NOMO-1 treated with DMSO at 0.1 percent for 48 hours (cell line): ENCODE data around the gene RAB3B.
A peak's percentile ranks its signal among the peaks of the same experiment; 100 is the strongest.
"Not testable (repeated sequence)": the region's sequence is repeated elsewhere in the genome, so short reads cannot be mapped to it uniquely, and the experiment has no call there.

Source experiments
- DNase-seq: peaks from one replicate; lab custom pipeline; 2025; ENCODE audit not compliant: unreplicated experiment; lab: John Stamatoyannopoulos, UW

Gene RAB3B

GRCh38 chr1:51922040-51922439, 68.5 kb downstream of the RAB3B start:
- no peak for DNase-seq

- DNase-seq: no peak
Observed at GRCh38 chr1:51920130-51920529, 70.4 kb downstream of the RAB3B start.

- no peak for DNase-seq
Observed at GRCh38 chr1:51919684-51920083, 70.8 kb downstream of the RAB3B start.

- no peak for DNase-seq
Observed at GRCh38 chr1:51916587-51917405, 73.7 kb downstream of the RAB3B start.

GRCh38 chr1:51915951-51916350, 74.5 kb downstream of the RAB3B start:
- no peak for DNase-seq

GRCh38 chr1:51912881-51913280, 77.6 kb downstream of the RAB3B start:
- DNase-seq: no peak

GRCh38 chr1:51910221-51911000, 80.1 kb downstream of the RAB3B start:
- no peak for DNase-seq

- no peak for DNase-seq
Observed at GRCh38 chr1:51908499-51908898, 82.0 kb downstream of the RAB3B start.

- DNase-seq: no peak
Observed at GRCh38 chr1:51907079-51907702, 83.3 kb downstream of the RAB3B start.

GRCh38 chr1:51906306-51907078, 84.0 kb downstream of the RAB3B start:
- DNase-seq: no peak

GRCh38 chr1:51902456-51902855, 88.0 kb downstream of the RAB3B start:
- DNase-seq: no peak

GRCh38 chr1:51901151-51901550, 89.3 kb downstream of the RAB3B start:
- DNase-seq: no peak

- DNase-seq: no peak
Observed at GRCh38 chr1:51899022-51899421, 91.5 kb downstream of the RAB3B start.

- no peak for DNase-seq
Observed at GRCh38 chr1:51898090-51898734, 92.3 kb downstream of the RAB3B start.

GRCh38 chr1:51897699-51898031, 92.8 kb downstream of the RAB3B start:
- no peak for DNase-seq

GRCh38 chr1:51894748-51895147, 95.8 kb downstream of the RAB3B start:
- not testable (repeated sequence) for DNase-seq

GRCh38 chr1:51878616-51879336, 111.7 kb downstream of the RAB3B start, which contains the start of gene NRDC:
Gene NRDC, minus strand, starts transcription at chr1:51878727. Its CDS starts 112 bp downstream, at chr1:51878615.
- peak; percentile 99 for DNase-seq

GRCh38 chr1:51878308-51878615, 112.2 kb downstream of the RAB3B start:
- DNase-seq: no peak

- DNase-seq: peak; percentile 15
Observed at GRCh38 chr1:51877434-51878307, 112.8 kb downstream of the RAB3B start.
